Lower lobe of right lung (tissue), 2 donors: ENCODE measurements around the gene TMEM63A. TPM values are rescaled to one million over a fixed set of nuclear protein-coding genes. Genes with fewer than 3 reads are reported as not detected.
A peak's percentile ranks its signal among the peaks of the same experiment; 100 is the strongest.
"Not testable (repeated sequence)": the region's sequence is repeated elsewhere in the genome, so short reads cannot be mapped to it uniquely, and the experiment has no call there.

ENCODE experiments used
- ATAC-seq, 2 donors: fragments of 200-7000 bp; cut with Tn5 transposase; one replicate each; pipeline ENCODE4 v1.9.1; 2020 to 2022; ENCODE audit warnings: mild to moderate bottlenecking in 2 of 2, moderate library complexity in 2 of 2
- DNase-seq: peaks from one replicate; pipeline ENCODE4 v3.0.0-alpha.2; 2020
- H3K27ac ChIP-seq: fragments of 200-600 bp; one replicate; pipeline ENCODE4 v1.8.0; 2022
- H3K27me3 ChIP-seq: fragments of 200-600 bp; one replicate; pipeline ENCODE4 v1.8.0; 2022; ENCODE audit warnings: low read depth
- H3K36me3 ChIP-seq: fragments of 200-600 bp; one replicate; pipeline ENCODE4 v1.8.0; 2022; ENCODE audit warnings: mild to moderate bottlenecking
- H3K4me1 ChIP-seq: fragments of 200-600 bp; one replicate; pipeline ENCODE4 v1.8.0; 2022
- H3K4me3 ChIP-seq: fragments of 200-600 bp; one replicate; pipeline ENCODE4 v1.8.0; 2022; ENCODE audit warnings: mild to moderate bottlenecking
- H3K9me3 ChIP-seq: fragments of 200-600 bp; one replicate; pipeline ENCODE4 v1.8.0; 2022
- intact Hi-C: fragments of 100-400 bp; cut with DNase I; formaldehyde crosslinking; loops from one replicate; pipeline ENCODE4 v1.11.0; 2022
- long read RNA-seq: library from polyadenylated mRNA; unstranded; transcript quantifications from one replicate; pipeline ENCODE4 v2.0.0, GENCODE V29; 2021
- total RNA-seq: library from RNA; stranded (reverse); fragmentation: NEBNext Ultra II Directional; extraction: Animal tissue kit (Norgen Biotek cat#: 25700); gene quantifications from one replicate; pipeline ENCODE4 v1.2.1, GENCODE V29; 2021
- TF ChIP-seq, protein P1 (sequence below): fragments of 200-600 bp; IDR thresholded peaks from one replicate; pipeline ENCODE4 v1.8.0; 2022; ENCODE audit warnings: antibody characterized with exemption, mild to moderate bottlenecking
- donor health status: DM: no; HTN: yes; CAD: no; lungs with severe emphysema.

Gene TMEM63A
- total RNA-seq, result 141 TPM
- long read RNA-seq, full-length matches to known transcripts, result 34 of 110 reads
- long read RNA-seq, partial matches to known transcripts, result 44 of 110 reads
- long read RNA-seq, other reads (novel, unspliced or antisense), result 32 of 110 reads

DNA sequence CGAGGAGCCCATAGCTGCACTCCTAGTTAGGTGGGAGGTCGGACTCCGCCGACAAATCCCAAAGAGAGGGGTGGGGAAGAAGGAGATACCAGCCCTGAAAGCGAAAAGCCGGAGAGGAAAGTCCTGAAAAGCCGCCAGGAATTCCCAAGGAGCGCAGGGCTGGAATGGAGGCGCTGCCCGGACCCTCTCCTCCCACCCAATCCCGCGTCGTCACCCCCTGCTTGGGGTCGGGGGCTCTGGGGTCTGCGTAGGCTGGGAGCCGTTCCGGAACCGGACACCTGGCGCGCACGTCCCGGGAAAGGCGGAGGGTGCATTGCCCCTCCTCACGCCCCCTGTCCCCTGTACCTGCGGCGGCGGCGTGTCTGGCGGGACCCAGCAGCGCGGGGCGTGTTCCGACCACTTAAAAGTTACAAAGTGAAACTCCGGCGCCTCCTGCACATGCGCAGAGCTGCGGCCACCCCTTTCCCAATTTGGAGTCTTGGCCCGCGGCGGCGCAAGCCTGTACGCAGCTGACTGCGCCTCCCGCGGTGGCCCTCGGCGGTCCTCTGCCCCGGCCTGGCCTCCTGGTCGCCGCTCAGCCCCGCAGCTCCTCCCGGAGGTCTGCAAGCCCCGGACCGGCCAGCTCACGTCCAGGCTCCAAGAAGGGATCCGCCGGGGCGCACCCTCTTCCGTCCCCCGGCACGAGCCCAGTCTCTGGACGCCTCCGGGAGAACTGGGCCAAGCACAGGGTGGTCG, at the start of gene TMEM63A:
Gene TMEM63A (minus strand): TSS at position 422 of the 735 bp plus-strand sequence. CDS start 4,800 bp downstream, outside the sequence.
- DNase-seq, result peak; percentile 96
- peaks cover 8% of the 10 kb centered on the region for H3K36me3 ChIP-seq
- peak within 1 kb of the TSS; percentile 97 for H3K27ac ChIP-seq
- TF ChIP-seq, protein P1, sequence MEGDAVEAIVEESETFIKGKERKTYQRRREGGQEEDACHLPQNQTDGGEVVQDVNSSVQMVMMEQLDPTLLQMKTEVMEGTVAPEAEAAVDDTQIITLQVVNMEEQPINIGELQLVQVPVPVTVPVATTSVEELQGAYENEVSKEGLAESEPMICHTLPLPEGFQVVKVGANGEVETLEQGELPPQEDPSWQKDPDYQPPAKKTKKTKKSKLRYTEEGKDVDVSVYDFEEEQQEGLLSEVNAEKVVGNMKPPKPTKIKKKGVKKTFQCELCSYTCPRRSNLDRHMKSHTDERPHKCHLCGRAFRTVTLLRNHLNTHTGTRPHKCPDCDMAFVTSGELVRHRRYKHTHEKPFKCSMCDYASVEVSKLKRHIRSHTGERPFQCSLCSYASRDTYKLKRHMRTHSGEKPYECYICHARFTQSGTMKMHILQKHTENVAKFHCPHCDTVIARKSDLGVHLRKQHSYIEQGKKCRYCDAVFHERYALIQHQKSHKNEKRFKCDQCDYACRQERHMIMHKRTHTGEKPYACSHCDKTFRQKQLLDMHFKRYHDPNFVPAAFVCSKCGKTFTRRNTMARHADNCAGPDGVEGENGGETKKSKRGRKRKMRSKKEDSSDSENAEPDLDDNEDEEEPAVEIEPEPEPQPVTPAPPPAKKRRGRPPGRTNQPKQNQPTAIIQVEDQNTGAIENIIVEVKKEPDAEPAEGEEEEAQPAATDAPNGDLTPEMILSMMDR, result peak; percentile 52
- ATAC-seq, result peak; percentile 93 to 95
- no peaks in the 10 kb centered on the region for H3K9me3 ChIP-seq
- H3K4me1 ChIP-seq, result peaks cover 52% of the 10 kb centered on the region
- H3K27me3 ChIP-seq, result no peaks in the 10 kb centered on the region
- intact Hi-C loops, result no loop called here
- H3K4me3 ChIP-seq, result peak within 1 kb of the TSS; percentile 100

DNA sequence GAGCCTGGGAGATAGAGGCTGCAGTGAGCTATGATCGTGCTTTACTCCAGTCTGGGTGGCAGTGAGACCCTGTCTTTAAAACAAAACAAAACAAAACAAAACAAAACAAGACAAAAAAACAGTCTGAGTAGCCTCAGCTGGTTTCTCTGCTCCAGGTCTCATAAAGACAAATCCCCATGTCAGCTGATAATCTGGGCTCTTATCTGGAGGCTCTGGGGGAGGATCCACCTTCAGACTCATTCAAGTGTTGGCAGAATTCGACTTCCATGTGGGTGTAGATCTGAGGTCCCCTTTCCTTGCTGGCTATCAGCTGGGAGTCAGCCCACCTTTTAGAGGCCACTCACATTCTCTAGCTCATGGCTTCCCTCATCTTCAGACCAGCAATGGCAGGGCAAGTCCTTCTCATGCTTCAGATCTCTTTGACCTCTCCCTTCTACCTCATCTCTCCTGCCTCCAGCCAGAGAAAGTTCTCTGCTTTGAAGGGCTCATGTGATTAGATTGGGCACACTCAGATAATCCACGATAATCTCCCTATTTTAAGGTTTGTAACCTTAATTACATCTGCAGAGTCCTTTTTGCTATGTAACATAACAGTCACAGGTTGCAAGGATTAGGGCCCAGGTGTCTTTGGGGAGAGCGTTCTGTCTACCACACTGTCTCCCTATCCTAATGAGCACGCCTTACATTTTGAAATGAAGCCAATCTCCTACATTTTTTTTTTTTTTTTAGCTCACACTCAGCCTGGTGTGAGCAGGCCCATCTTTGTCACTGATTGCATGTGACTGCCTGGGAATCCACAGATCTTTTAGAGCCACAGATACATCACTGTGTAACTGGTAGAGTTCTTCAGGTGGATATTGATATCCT, 49.3 kb upstream of the TMEM63A start:
- DNase-seq (no peak), ATAC-seq (no peak)
- no peaks in the 10 kb centered on the region for H3K9me3 ChIP-seq
- no peak overlapping the region for H3K27ac ChIP-seq
- no peaks in the 10 kb centered on the region for H3K4me1 ChIP-seq
- H3K27me3 ChIP-seq, result no peaks in the 10 kb centered on the region
- TF ChIP-seq, protein P1, result no peak
- H3K4me3 ChIP-seq, result no peak overlapping the region
- intact Hi-C loops, result no loop called here
- H3K36me3 ChIP-seq, result no peaks in the 10 kb centered on the region

DNA sequence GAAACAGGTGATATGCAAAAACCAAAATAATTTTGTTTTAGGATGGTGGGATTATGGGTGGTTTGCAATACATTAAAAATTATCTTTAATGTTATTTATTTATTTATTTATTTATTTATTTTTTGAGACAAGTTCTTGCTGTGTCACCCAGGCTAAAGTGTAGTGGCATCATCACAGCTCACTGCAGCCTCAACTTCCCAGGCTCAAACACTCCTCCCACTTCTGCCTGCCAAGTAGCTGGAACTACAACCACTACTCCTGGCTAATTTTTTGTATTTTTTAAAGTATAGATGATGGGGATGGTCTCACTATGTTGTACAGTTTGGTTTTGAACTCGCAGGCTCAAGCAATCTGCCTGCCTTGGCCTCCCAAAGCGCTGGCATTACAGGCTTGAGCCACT, 48.4 kb upstream of the TMEM63A start:
- peak; percentile 3 for DNase-seq
- Histone ChIP-seq H3K4me1 (no peaks in the 10 kb centered on the region), H3K27me3 (no peaks in the 10 kb centered on the region), H3K27ac (no peak overlapping the region), H3K9me3 (no peaks in the 10 kb centered on the region), H3K4me3 (no peak overlapping the region), H3K36me3 (no peaks in the 10 kb centered on the region)
- TF ChIP-seq, protein P1, result no peak
- ATAC-seq, result no peak
- intact Hi-C loops, result no loop called here

DNA sequence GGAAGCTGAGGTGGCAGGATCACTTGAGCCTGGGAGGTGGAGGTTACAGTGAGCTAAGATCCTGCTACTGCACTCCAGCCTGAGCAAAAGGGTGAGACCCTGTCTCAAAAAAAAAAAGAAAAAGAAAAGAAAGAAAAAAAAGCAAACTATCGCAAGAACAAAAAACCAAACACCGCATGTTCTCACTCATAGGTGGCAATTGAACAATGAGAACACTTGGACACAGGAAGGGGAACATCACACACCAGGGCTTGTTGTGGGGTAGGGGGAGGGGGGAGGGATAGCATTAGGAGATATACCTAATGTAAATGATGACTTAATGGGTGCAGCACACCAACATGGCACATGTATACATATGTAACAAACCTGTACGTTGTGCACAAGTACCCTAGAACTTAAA, 47.3 kb upstream of the TMEM63A start:
- intact Hi-C loops, H3K36me3 ChIP-seq, H3K9me3 ChIP-seq, ATAC-seq, H3K4me1 ChIP-seq, H3K27me3 ChIP-seq, DNase-seq, H3K4me3 ChIP-seq: not testable (repeated sequence)
- peak overlapping the region; percentile 19 for H3K27ac ChIP-seq

DNA sequence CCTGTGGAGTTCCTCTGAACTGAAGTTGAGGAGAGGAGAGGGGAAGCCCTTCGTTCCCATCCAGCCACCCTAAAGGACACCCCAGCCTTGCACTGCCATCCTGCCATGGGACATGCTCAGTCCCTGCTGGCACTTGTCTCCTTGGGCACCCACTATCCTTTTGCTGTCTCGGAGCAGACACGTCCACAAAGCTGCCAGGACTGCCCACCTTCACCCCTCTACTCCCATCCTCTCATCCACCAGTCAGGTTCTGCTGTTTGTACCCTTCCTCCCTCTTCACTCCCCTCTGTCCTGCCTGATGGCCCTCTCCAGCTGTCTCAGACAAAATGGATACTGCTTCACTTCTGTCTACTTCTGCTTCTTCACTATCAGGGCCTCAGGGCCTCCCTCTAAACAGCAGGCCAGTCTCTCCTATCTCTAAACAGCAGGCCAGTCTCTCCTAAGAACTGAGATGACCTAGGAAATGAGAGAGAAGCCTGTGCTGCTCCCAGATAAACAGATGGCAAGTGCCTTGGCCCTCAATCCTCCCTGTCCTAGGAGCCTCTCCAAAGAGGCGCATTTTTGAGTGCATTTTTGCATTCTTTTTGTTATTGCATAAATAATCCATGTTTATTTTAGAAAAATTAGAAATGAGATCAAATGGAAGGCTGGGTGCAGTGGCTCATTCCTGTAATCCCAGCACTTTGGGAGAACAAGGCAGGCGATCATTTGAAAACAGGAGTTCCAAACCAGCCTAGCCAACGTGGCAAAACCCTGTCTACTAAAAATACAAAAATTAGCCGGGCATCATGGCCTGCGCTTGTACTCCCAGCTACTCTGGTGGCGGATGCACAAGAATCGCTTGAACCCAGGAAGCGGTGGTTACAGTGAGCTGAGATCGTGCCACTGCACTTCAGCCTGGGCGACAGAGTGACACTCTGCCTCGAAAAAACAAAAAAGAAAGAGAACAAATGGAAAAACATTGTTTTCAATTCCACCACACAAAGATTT, 46.3 kb upstream of the TMEM63A start:
- Histone ChIP-seq H3K27ac (peak overlapping the region; percentile 19), H3K27me3 (no peaks in the 10 kb centered on the region), H3K4me3 (no peak overlapping the region), H3K4me1 (peaks cover 8% of the 10 kb centered on the region), H3K36me3 (no peaks in the 10 kb centered on the region), H3K9me3 (no peaks in the 10 kb centered on the region)
- intact Hi-C loops, result no loop called here
- DNase-seq (peak; percentile 10), ATAC-seq (no peak)
- TF ChIP-seq, protein P1, result no peak
